ENCODE data around the gene MMP25. TPM values are rescaled to one million over a fixed set of nuclear protein-coding genes. Genes with fewer than 3 reads are reported as not detected.

The MMP25 gene
- total and polyA plus RNA-seq, 2 donors from 2014 or later: 0.65 to 1.7 TPM

DNA sequence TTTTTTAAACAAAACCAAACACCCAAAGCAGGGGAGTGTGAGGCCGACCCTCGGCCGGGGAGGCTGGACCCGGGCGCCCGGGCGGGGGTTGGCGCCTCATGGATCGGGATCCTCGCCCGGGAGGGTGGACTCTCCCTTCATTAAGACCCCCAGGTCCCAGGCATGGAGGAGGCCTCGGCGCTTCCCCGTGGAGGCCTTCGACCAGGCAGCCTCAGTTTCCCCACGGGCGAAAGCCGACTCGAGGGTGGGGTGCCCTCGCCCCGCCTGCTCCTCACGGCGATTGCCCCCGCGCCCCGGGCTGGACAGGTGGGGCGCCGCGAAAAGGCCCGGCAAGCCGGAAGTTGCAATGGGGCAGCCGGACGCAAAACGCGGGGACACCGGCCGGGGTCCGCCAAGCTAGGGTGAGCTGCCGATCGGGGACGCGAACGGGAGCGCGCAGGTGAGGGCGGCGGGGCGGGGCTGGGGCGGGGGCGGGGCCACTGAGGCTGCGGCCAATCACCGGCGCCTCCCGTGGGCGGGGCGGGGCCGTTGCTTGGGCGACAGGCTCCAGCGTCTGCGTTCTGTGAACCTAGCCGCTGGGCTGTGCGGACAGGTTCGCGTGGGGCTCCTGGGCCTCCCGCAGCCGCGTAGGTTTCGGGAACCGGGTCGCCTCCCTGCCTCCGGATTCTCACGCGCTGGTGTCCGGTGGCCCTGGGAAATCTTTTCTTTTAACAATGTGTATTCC, 60.0 kb downstream of the MMP25 start:
- no peaks in the 10 kb centered on the region for H3K27me3 ChIP-seq (ENCODE audit: control insufficient read depth, insufficient read depth, low read length)

More for the DNA sequence above, 60.0 kb downstream of the MMP25 start:
- peak overlapping the region; percentile 67 for H3K4me3 ChIP-seq (ENCODE audit: low read length in 3 of 3)
- H3K9ac ChIP-seq (ENCODE audit: low read length in 3 of 3): peak overlapping the region; percentile 20 to 82 (median 73)
- intact Hi-C loops (cut with DNase I): no loop called here
- peak overlapping the region in 1 of 2 donors; percentile 67 for H3K27ac ChIP-seq (ENCODE audit: low read depth in 2 of 2, low read length in 2 of 2)
- FAIRE-seq: no peak
- H3K36me3 ChIP-seq (ENCODE audit: control insufficient read depth in 2 of 3, insufficient read depth in 3 of 3, low read length in 3 of 3): no peaks in the 10 kb centered on the region
- peaks cover 0 to 7% (median 0%) of the 10 kb centered on the region in 3 donors for H3K4me1 ChIP-seq (ENCODE audit: control insufficient read depth in 2 of 3, insufficient read depth in 2 of 3, low read depth in 1 of 3, low read length in 3 of 3)
- peak; percentile 94 to 98 (median 97) for DNase-seq
- H3K9me3 ChIP-seq (ENCODE audit: control insufficient read depth in 2 of 3, insufficient read depth in 1 of 3, low read length in 3 of 3): no peaks in the 10 kb centered on the region
- TF ChIP-seq, protein P1, sequence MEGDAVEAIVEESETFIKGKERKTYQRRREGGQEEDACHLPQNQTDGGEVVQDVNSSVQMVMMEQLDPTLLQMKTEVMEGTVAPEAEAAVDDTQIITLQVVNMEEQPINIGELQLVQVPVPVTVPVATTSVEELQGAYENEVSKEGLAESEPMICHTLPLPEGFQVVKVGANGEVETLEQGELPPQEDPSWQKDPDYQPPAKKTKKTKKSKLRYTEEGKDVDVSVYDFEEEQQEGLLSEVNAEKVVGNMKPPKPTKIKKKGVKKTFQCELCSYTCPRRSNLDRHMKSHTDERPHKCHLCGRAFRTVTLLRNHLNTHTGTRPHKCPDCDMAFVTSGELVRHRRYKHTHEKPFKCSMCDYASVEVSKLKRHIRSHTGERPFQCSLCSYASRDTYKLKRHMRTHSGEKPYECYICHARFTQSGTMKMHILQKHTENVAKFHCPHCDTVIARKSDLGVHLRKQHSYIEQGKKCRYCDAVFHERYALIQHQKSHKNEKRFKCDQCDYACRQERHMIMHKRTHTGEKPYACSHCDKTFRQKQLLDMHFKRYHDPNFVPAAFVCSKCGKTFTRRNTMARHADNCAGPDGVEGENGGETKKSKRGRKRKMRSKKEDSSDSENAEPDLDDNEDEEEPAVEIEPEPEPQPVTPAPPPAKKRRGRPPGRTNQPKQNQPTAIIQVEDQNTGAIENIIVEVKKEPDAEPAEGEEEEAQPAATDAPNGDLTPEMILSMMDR (IDR thresholded peaks at IDR 0.05; ENCODE audit: borderline replicate concordance, extremely low read depth, insufficient read depth): no peak

Other genes with a start within 250 kb of the MMP25 start
- gene PRSS41, start 248.1 kb upstream of the MMP25 start, total RNA-seq: not detected
- not detected for gene PRSS41, start 248.1 kb upstream of the MMP25 start, polyA plus RNA-seq (ENCODE audit: insufficient read depth, low read depth, low replicate concordance)
- 0.54 TPM for gene PRSS21, start 229.3 kb upstream of the MMP25 start, total RNA-seq
- not detected for gene PRSS21, start 229.3 kb upstream of the MMP25 start, polyA plus RNA-seq (ENCODE audit: insufficient read depth, low read depth, low replicate concordance)
- gene ZG16B, start 216.3 kb upstream of the MMP25 start, total RNA-seq: 0.98 TPM
- gene ZG16B, start 216.3 kb upstream of the MMP25 start, polyA plus RNA-seq (ENCODE audit: insufficient read depth, low read depth, low replicate concordance): 0.69 TPM
- gene PRSS22, start 188.4 kb upstream of the MMP25 start, total RNA-seq: 30.8 TPM
- 11.0 TPM for gene PRSS22, start 188.4 kb upstream of the MMP25 start, polyA plus RNA-seq (ENCODE audit: insufficient read depth, low read depth, low replicate concordance)
- 31.3 TPM for gene FLYWCH2, start 163.3 kb upstream of the MMP25 start, total RNA-seq
- 52.5 TPM for gene FLYWCH2, start 163.3 kb upstream of the MMP25 start, polyA plus RNA-seq (ENCODE audit: insufficient read depth, low read depth, low replicate concordance)
- 36.8 TPM for gene FLYWCH1, start 134.6 kb upstream of the MMP25 start, total RNA-seq
- gene FLYWCH1, start 134.6 kb upstream of the MMP25 start, polyA plus RNA-seq (ENCODE audit: insufficient read depth, low read depth, low replicate concordance): 24.5 TPM
- gene KREMEN2, start 82.3 kb upstream of the MMP25 start, total RNA-seq: not detected
- gene KREMEN2, start 82.3 kb upstream of the MMP25 start, polyA plus RNA-seq (ENCODE audit: insufficient read depth, low read depth, low replicate concordance): not detected
- 5.9 TPM for gene PAQR4, start 77.2 kb upstream of the MMP25 start, total RNA-seq
- 3.5 TPM for gene PAQR4, start 77.2 kb upstream of the MMP25 start, polyA plus RNA-seq (ENCODE audit: insufficient read depth, low read depth, low replicate concordance)
- gene PKMYT1, start 66.1 kb upstream of the MMP25 start, total RNA-seq: 2.2 TPM
- 0.97 TPM for gene PKMYT1, start 66.1 kb upstream of the MMP25 start, polyA plus RNA-seq (ENCODE audit: insufficient read depth, low read depth, low replicate concordance)
- gene CLDN9, start 33.6 kb upstream of the MMP25 start, total RNA-seq: 0.60 TPM
- gene CLDN9, start 33.6 kb upstream of the MMP25 start, polyA plus RNA-seq (ENCODE audit: insufficient read depth, low read depth, low replicate concordance): not detected
- 0.47 TPM for gene CLDN6, start 28.4 kb upstream of the MMP25 start, total RNA-seq
- not detected for gene CLDN6, start 28.4 kb upstream of the MMP25 start, polyA plus RNA-seq (ENCODE audit: insufficient read depth, low read depth, low replicate concordance)
- 114 TPM for gene TNFRSF12A, start 26.2 kb upstream of the MMP25 start, total RNA-seq
- 87.3 TPM for gene TNFRSF12A, start 26.2 kb upstream of the MMP25 start, polyA plus RNA-seq (ENCODE audit: insufficient read depth, low read depth, low replicate concordance)
- 61.3 TPM for gene HCFC1R1, start 22.6 kb upstream of the MMP25 start, total RNA-seq
- gene HCFC1R1, start 22.6 kb upstream of the MMP25 start, polyA plus RNA-seq (ENCODE audit: insufficient read depth, low read depth, low replicate concordance): 332 TPM
- 26.1 TPM for gene THOC6, start 22.5 kb upstream of the MMP25 start, total RNA-seq
- gene THOC6, start 22.5 kb upstream of the MMP25 start, polyA plus RNA-seq (ENCODE audit: insufficient read depth, low read depth, low replicate concordance): 21.2 TPM
- 12.1 TPM for gene BICDL2, start 9.6 kb upstream of the MMP25 start, total RNA-seq
- 2.9 TPM for gene BICDL2, start 9.6 kb upstream of the MMP25 start, polyA plus RNA-seq (ENCODE audit: insufficient read depth, low read depth, low replicate concordance)
- gene IL32, start 19.1 kb downstream of the MMP25 start, total RNA-seq: 181 TPM
- 495 TPM for gene IL32, start 19.1 kb downstream of the MMP25 start, polyA plus RNA-seq (ENCODE audit: insufficient read depth, low read depth, low replicate concordance)
- gene ZSCAN10, start 52.7 kb downstream of the MMP25 start, total RNA-seq: not detected
- gene ZSCAN10, start 52.7 kb downstream of the MMP25 start, polyA plus RNA-seq (ENCODE audit: insufficient read depth, low read depth, low replicate concordance): not detected
- 12.7 TPM for gene ZNF205, start 66.0 kb downstream of the MMP25 start, total RNA-seq
- 14.1 TPM for gene ZNF205, start 66.0 kb downstream of the MMP25 start, polyA plus RNA-seq (ENCODE audit: insufficient read depth, low read depth, low replicate concordance)
- gene ZNF213, start 88.5 kb downstream of the MMP25 start, total RNA-seq: 12.5 TPM
- gene ZNF213, start 88.5 kb downstream of the MMP25 start, polyA plus RNA-seq (ENCODE audit: insufficient read depth, low read depth, low replicate concordance): 5.6 TPM
- gene OR1F1, start 141.6 kb downstream of the MMP25 start, total RNA-seq: not detected
- gene OR1F1, start 141.6 kb downstream of the MMP25 start, polyA plus RNA-seq (ENCODE audit: insufficient read depth, low read depth, low replicate concordance): not detected
- gene ZNF200, start 188.6 kb downstream of the MMP25 start, total RNA-seq: 9.6 TPM
- gene ZNF200, start 188.6 kb downstream of the MMP25 start, polyA plus RNA-seq (ENCODE audit: insufficient read depth, low read depth, low replicate concordance): 3.3 TPM
- gene MEFV, start 210.1 kb downstream of the MMP25 start, total RNA-seq: 4.1 TPM
- not detected for gene MEFV, start 210.1 kb downstream of the MMP25 start, polyA plus RNA-seq (ENCODE audit: insufficient read depth, low read depth, low replicate concordance)
- gene ZNF263, start 236.9 kb downstream of the MMP25 start, total RNA-seq: 29.7 TPM
- gene ZNF263, start 236.9 kb downstream of the MMP25 start, polyA plus RNA-seq (ENCODE audit: insufficient read depth, low read depth, low replicate concordance): 14.6 TPM